HG03025 (cell line): ENCODE results near the gene FRMD4A.

ENCODE experiments used
- ATAC-seq: cut with Tn5 transposase; IDR thresholded peaks from one replicate; pipeline ENCODE4 v1.9.1; 2021; ENCODE audit warnings: mild to moderate bottlenecking, moderate library complexity; ENCODE audit not compliant: unreplicated experiment, low FRiP score

The FRMD4A gene

GRCh38 chr10:14330388-14331061 is at the start of gene FRMD4A:
Gene FRMD4A (minus strand): TSS chr10:14330924.
- ATAC-seq = no peak

GRCh38 chr10:14379556-14380280 is 49.0 kb upstream of the FRMD4A start:
- no peak for ATAC-seq

- ATAC-seq = no peak
Observed at GRCh38 chr10:14378387-14378960, 47.8 kb upstream of the FRMD4A start.

GRCh38 chr10:14377591-14378175 is 47.0 kb upstream of the FRMD4A start:
- ATAC-seq = no peak

- no peak for ATAC-seq
Observed at GRCh38 chr10:14374745-14375445, 44.2 kb upstream of the FRMD4A start.

- ATAC-seq = no peak
Observed at GRCh38 chr10:14372606-14373005, 41.9 kb upstream of the FRMD4A start.

- ATAC-seq = no peak
Observed at GRCh38 chr10:14371581-14371980, 40.9 kb upstream of the FRMD4A start.

- ATAC-seq = no peak
Observed at GRCh38 chr10:14370894-14371293, 40.2 kb upstream of the FRMD4A start.

GRCh38 chr10:14369906-14370305 is 39.2 kb upstream of the FRMD4A start:
- ATAC-seq = no peak

GRCh38 chr10:14366760-14367159 is 36.0 kb upstream of the FRMD4A start:
- ATAC-seq = no peak

GRCh38 chr10:14365266-14365665 is 34.5 kb upstream of the FRMD4A start:
- ATAC-seq = no peak

- no peak for ATAC-seq
Observed at GRCh38 chr10:14362104-14362503, 31.4 kb upstream of the FRMD4A start.

- ATAC-seq = no peak
Observed at GRCh38 chr10:14360961-14361360, 30.2 kb upstream of the FRMD4A start.

- ATAC-seq = no peak
Observed at GRCh38 chr10:14360515-14360914, 29.8 kb upstream of the FRMD4A start.

GRCh38 chr10:14358886-14359573 is 28.3 kb upstream of the FRMD4A start:
- no peak for ATAC-seq

GRCh38 chr10:14356921-14357320 is 26.2 kb upstream of the FRMD4A start:
- no peak for ATAC-seq

GRCh38 chr10:14355750-14356149 is 25.0 kb upstream of the FRMD4A start:
- no peak for ATAC-seq

- no peak for ATAC-seq
Observed at GRCh38 chr10:14353291-14353913, 22.7 kb upstream of the FRMD4A start.

- no peak for ATAC-seq
Observed at GRCh38 chr10:14350006-14350405, 19.3 kb upstream of the FRMD4A start.

- no peak for ATAC-seq
Observed at GRCh38 chr10:14349081-14349480, 18.4 kb upstream of the FRMD4A start.
